OCI-LY3 (cell line): ENCODE measurements around the gene SULT4A1.

Experiments used
- H2AFZ ChIP-seq: fragments of 200-600, 300-600 bp; shearing (Covaris generic); 2 replicates; pipeline ENCODE4 v1.6.0; 2014; ENCODE audit warnings: antibody characterized with exemption, low read depth, low read length
- H3K27ac ChIP-seq: fragments of 200-600, 300-600 bp; sonication (generic); 2 replicates; pipeline ENCODE4 v1.5.1; 2014; ENCODE audit warnings: mild to moderate bottlenecking, low read length, moderate library complexity, mixed read lengths
- H3K27me3 ChIP-seq: fragments of 200-600, 300-600 bp; sonication (generic); 2 replicates; pipeline ENCODE4 v1.6.1; 2014; ENCODE audit warnings: low read depth, low read length, mixed read lengths
- H3K36me3 ChIP-seq: fragments of 200-600, 300-600 bp; sonication (generic); replicated peaks from 2 replicates; pipeline ENCODE3; 2014; ENCODE audit warnings: low read depth, low read length, mixed read lengths
- H3K4me1 ChIP-seq: fragments of 300-600, 200-600 bp; sonication (generic); 2 replicates; pipeline ENCODE4 v1.6.1; 2014; ENCODE audit warnings: low read length, mixed read lengths
- H3K4me2 ChIP-seq: fragments of 200-600, 300-600 bp; sonication (generic); 2 replicates; pipeline ENCODE4 v1.6.1; 2014; ENCODE audit warnings: low read length, mixed read lengths
- H3K4me3 ChIP-seq: fragments of 300-600, 200-600 bp; sonication (generic); 2 replicates; pipeline ENCODE4 v1.5.1; 2014; ENCODE audit warnings: antibody characterized with exemption, mild to moderate bottlenecking, low read length, moderate library complexity
- H3K79me2 ChIP-seq: fragments of 300-600, 200-600 bp; shearing (Covaris generic); 2 replicates; pipeline ENCODE4 v1.6.1; 2014; ENCODE audit warnings: mild to moderate bottlenecking, low read length, mixed read lengths
- H3K9ac ChIP-seq: fragments of 300-600, 200-600 bp; shearing (Covaris generic); 2 replicates; pipeline ENCODE4 v1.6.0; 2014; ENCODE audit warnings: mild to moderate bottlenecking, low read length, moderate library complexity
- H3K9me3 ChIP-seq: fragments of 200-600, 300-600 bp; shearing (Covaris generic); 2 replicates; pipeline ENCODE4 v1.6.1; 2014; ENCODE audit warnings: low read length, mixed read lengths; ENCODE audit not compliant: insufficient read depth
- H4K20me1 ChIP-seq: fragments of 200-600, 300-600 bp; sonication (generic); 2 replicates; pipeline ENCODE4 v1.6.1; 2016; ENCODE audit warnings: low read length, mixed read lengths; ENCODE audit not compliant: insufficient read depth
- CTCF ChIP-seq: fragments of 200-600, 300-600 bp; sonication (generic); IDR thresholded peaks from 2 replicates; pipeline ENCODE4 v1.5.1; 2014; ENCODE audit warnings: antibody characterized with exemption, low read length, low read depth
- EZH2phosphoT487 ChIP-seq: fragments of 200-600 bp; shearing (Covaris generic); IDR thresholded peaks from 2 replicates; pipeline ENCODE4 v1.6.1; 2018; ENCODE audit warnings: antibody characterized with exemption, mixed run types, low read depth

SULT4A1 gene

GRCh38 chr22:43826142-43827002, 35.9 kb downstream of the SULT4A1 start:
- Histone ChIP-seq H3K9ac (no peak overlapping the region), H3K4me2 (no peak overlapping the region), H3K27ac (no peak overlapping the region), H3K27me3 (peaks cover 45% of the 10 kb centered on the region), H3K36me3 (no peaks in the 10 kb centered on the region), H2AFZ (no peak overlapping the region), H3K4me3 (no peak overlapping the region), H3K4me1 (no peaks in the 10 kb centered on the region), H3K9me3 (no peaks in the 10 kb centered on the region), H3K79me2 (no peaks in the 10 kb centered on the region), H4K20me1 (no peaks in the 10 kb centered on the region)
- TF ChIP-seq EZH2phosphoT487 (no peak), CTCF (peak; percentile 49)

- H3K4me1 ChIP-seq, result no peaks in the 10 kb centered on the region
- no peaks in the 10 kb centered on the region for H4K20me1 ChIP-seq
- no peak overlapping the region for H2AFZ ChIP-seq
Observed at GRCh38 chr22:43825651-43826050, 36.7 kb downstream of the SULT4A1 start.

GRCh38 chr22:43824724-43825420, 37.4 kb downstream of the SULT4A1 start:
- no peak overlapping the region for H3K9ac ChIP-seq
- no peak overlapping the region for H2AFZ ChIP-seq
- H3K27me3 ChIP-seq, result peaks cover 50% of the 10 kb centered on the region
- no peak overlapping the region for H3K27ac ChIP-seq
- H3K79me2 ChIP-seq, result no peaks in the 10 kb centered on the region
- no peak overlapping the region for H3K4me3 ChIP-seq
- no peaks in the 10 kb centered on the region for H3K36me3 ChIP-seq
- no peaks in the 10 kb centered on the region for H3K4me1 ChIP-seq
- H3K9me3 ChIP-seq, result no peaks in the 10 kb centered on the region
- H4K20me1 ChIP-seq, result no peaks in the 10 kb centered on the region
- H3K4me2 ChIP-seq, result no peak overlapping the region
- TF ChIP-seq CTCF (no peak), EZH2phosphoT487 (no peak)

More at GRCh38 chr22:43825651-43826050, 36.7 kb downstream of the SULT4A1 start:
- TF ChIP-seq CTCF, result no peak
- TF ChIP-seq EZH2phosphoT487, result no peak
- H3K36me3 ChIP-seq, result no peaks in the 10 kb centered on the region
- no peaks in the 10 kb centered on the region for H3K9me3 ChIP-seq
- no peak overlapping the region for H3K9ac ChIP-seq
- H3K79me2 ChIP-seq, result no peaks in the 10 kb centered on the region
- H3K4me2 ChIP-seq, result no peak overlapping the region
- no peak overlapping the region for H3K4me3 ChIP-seq
- H3K27me3 ChIP-seq, result peaks cover 49% of the 10 kb centered on the region
- no peak overlapping the region for H3K27ac ChIP-seq
